OCI-LY7 (cell line): ENCODE data around the gene ALG8. TPM values are rescaled to one million over a fixed set of nuclear protein-coding genes. Genes with fewer than 3 reads are reported as not detected.

Experiments
- BruUV-seq: library from RNA; stranded (reverse); fragments of 400-500 nt; replicated peaks from 2 replicates; lab custom pipeline; 2021; lab: Mats Ljungman, UMichigan
- CTCF ChIA-PET: fragments of 300-600 bp; sonication (Branson Sonifier 250); formaldehyde crosslinking; loops from one replicate; lab custom pipeline; 2022; ENCODE audit warnings: antibody characterized with exemption; ENCODE audit not compliant: unreplicated experiment; lab: Charles Lee
- POLR2A ChIA-PET: fragments of 300-600 bp; sonication (Branson Sonifier 250); formaldehyde crosslinking; loops from one replicate; lab custom pipeline; 2022; ENCODE audit warnings: antibody characterized with exemption; lab: Charles Lee
- DNase-seq: peaks from one replicate; pipeline ENCODE4 v3.0.0-alpha.2; 2015; ENCODE audit warnings: low spot score
- H2AFZ ChIP-seq: fragments of 200-600 bp; sonication (generic), shearing (Covaris generic); 2 replicates; pipeline ENCODE4 v1.6.1; 2014; ENCODE audit warnings: mild to moderate bottlenecking, antibody characterized with exemption, low read length, moderate library complexity
- H3K27ac ChIP-seq: fragments of 200-600 bp; sonication (generic); 2 replicates; pipeline ENCODE4 v1.5.1; 2014; ENCODE audit warnings: mixed run types, low read depth, mild to moderate bottlenecking, moderate library complexity, low read length, inconsistent platforms; ENCODE audit not compliant: poor library complexity, severe bottlenecking
- H3K36me3 ChIP-seq: fragments of 200-600 bp; sonication (generic); 2 replicates; pipeline ENCODE4 v1.6.1; 2014; ENCODE audit warnings: mild to moderate bottlenecking, antibody characterized with exemption, low read length, moderate library complexity, mixed read lengths; ENCODE audit not compliant: insufficient read depth
- H3K4me1 ChIP-seq: fragments of 200-600 bp; sonication (generic); 2 replicates; pipeline ENCODE4 v1.5.1; 2014; ENCODE audit warnings: mild to moderate bottlenecking, low read length; ENCODE audit not compliant: insufficient read depth, poor library complexity, severe bottlenecking
- H3K4me2 ChIP-seq: fragments of 200-600 bp; sonication (generic); 2 replicates; pipeline ENCODE4 v1.6.1; 2014; ENCODE audit warnings: mild to moderate bottlenecking, low read length
- H3K4me3 ChIP-seq: fragments of 200-600 bp; sonication (generic); 2 replicates; pipeline ENCODE4 v1.5.1; 2014; ENCODE audit warnings: mild to moderate bottlenecking, low read depth, low read length; ENCODE audit not compliant: poor library complexity, severe bottlenecking
- H3K79me2 ChIP-seq: fragments of 200-600 bp; sonication (generic); 2 replicates; pipeline ENCODE4 v1.6.1; 2016; ENCODE audit warnings: low read depth, mild to moderate bottlenecking, low read length, moderate library complexity, mixed read lengths; ENCODE audit not compliant: insufficient read depth
- H3K9me2 ChIP-seq: fragments of 200-600 bp; sonication (generic); 2 replicates; pipeline ENCODE4 v1.6.1; 2016; ENCODE audit warnings: mild to moderate bottlenecking, low read length, mixed read lengths; ENCODE audit not compliant: insufficient read depth
- H3K9me3 ChIP-seq: fragments of 200-600 bp; sonication (generic); 2 replicates; pipeline ENCODE4 v1.6.1; 2014; ENCODE audit warnings: mild to moderate bottlenecking, mixed run types, low read length, mixed read lengths
- H4K20me1 ChIP-seq: fragments of 200-600 bp; sonication (generic); 2 replicates; pipeline ENCODE4 v1.6.1; 2014; ENCODE audit warnings: mild to moderate bottlenecking, antibody characterized with exemption, low read length, moderate library complexity, mixed read lengths; ENCODE audit not compliant: insufficient read depth
- EZH2phosphoT487 ChIP-seq: fragments of 200-600 bp; sonication (generic); IDR thresholded peaks from 2 replicates; pipeline ENCODE4 v1.6.1; 2018; ENCODE audit warnings: low read depth, borderline replicate concordance, mild to moderate bottlenecking, mixed run types, antibody characterized with exemption, low read length, moderate library complexity, mixed read lengths
- intact Hi-C: fragments of 100-400 bp; cut with micrococcal nuclease; formaldehyde crosslinking; loops from one replicate; pipeline ENCODE4 v1.10.0; 2022; ENCODE audit not compliant: unreplicated experiment
- total RNA-seq, 2 experiments: library from RNA; depleted of rRNA in 1 of 2; stranded (reverse); fragments of >200 nt in 1 of 2; shearing (Covaris generic) in 1 of 2; gene quantifications; 2 replicates each; pipeline ENCODE4 v1.2.3, GENCODE V29; 2014 to 2022
- TF ChIP-seq, protein P1 (sequence below): fragments of 200-600 bp; sonication (generic); conservative IDR thresholded peaks from 2 replicates; pipeline ENCODE4 v1.5.1; 2014; ENCODE audit warnings: mild to moderate bottlenecking, antibody characterized with exemption, low read length, moderate library complexity, mixed read lengths

Gene ALG8
- total RNA-seq, 2 experiments from 2014 or later: 42.5 to 66.1 TPM

DNA sequence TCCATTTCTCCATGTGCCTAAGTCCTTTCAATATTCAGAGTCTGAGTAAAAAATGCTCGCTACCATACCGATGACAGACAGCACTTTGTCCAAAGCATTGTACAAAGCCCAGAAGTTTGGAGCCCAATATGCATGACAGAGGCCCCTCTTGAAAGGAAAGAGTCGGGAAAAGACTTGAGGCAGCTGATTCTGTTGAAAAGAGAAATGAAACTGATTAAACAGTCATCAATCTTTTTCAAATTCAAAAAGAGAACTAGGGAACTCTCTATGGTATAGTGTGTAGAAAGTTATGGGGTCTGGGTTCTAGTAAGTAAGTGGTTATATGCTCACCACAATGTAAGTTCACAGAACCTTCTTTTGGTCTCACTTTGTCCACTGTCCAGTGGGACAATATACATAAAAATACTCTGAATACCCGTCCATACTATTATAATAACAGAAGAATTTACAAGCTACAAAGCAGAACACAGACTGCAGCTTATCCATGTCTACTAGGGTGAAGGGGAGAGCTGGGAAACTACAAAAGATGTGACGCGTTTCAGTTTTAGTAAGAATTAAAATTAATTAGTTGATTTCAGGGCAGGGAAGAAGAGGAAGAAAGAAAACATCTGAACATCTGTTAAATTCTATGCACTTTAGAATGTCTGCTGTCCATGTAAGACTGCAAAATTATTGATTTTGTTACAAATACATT lies 26.7 kb downstream of the ALG8 start:
- CTCF ChIA-PET: no interaction called here
- Histone ChIP-seq H3K9me3 (no peaks in the 10 kb centered on the region), H3K36me3 (peaks cover 67% of the 10 kb centered on the region), H3K4me1 (peaks cover 8% of the 10 kb centered on the region), H3K79me2 (no peaks in the 10 kb centered on the region), H3K4me3 (no peak overlapping the region), H3K4me2 (no peak overlapping the region), H3K9me2 (no peaks in the 10 kb centered on the region), H4K20me1 (no peaks in the 10 kb centered on the region), H2AFZ (no peak overlapping the region), H3K27ac (no peak overlapping the region)
- TF ChIP-seq, protein P1, sequence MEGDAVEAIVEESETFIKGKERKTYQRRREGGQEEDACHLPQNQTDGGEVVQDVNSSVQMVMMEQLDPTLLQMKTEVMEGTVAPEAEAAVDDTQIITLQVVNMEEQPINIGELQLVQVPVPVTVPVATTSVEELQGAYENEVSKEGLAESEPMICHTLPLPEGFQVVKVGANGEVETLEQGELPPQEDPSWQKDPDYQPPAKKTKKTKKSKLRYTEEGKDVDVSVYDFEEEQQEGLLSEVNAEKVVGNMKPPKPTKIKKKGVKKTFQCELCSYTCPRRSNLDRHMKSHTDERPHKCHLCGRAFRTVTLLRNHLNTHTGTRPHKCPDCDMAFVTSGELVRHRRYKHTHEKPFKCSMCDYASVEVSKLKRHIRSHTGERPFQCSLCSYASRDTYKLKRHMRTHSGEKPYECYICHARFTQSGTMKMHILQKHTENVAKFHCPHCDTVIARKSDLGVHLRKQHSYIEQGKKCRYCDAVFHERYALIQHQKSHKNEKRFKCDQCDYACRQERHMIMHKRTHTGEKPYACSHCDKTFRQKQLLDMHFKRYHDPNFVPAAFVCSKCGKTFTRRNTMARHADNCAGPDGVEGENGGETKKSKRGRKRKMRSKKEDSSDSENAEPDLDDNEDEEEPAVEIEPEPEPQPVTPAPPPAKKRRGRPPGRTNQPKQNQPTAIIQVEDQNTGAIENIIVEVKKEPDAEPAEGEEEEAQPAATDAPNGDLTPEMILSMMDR: no peak
- no peak for TF ChIP-seq EZH2phosphoT487
- intact Hi-C loops: no loop called here
- no peak for DNase-seq
- no TSS peak for BruUV-seq
- POLR2A ChIA-PET: interaction anchor here (0.7 kb wide), 1 partner anchor 161 kb away, joined by 3 read pairs; no protein-coding TSS in a partner anchor

DNA sequence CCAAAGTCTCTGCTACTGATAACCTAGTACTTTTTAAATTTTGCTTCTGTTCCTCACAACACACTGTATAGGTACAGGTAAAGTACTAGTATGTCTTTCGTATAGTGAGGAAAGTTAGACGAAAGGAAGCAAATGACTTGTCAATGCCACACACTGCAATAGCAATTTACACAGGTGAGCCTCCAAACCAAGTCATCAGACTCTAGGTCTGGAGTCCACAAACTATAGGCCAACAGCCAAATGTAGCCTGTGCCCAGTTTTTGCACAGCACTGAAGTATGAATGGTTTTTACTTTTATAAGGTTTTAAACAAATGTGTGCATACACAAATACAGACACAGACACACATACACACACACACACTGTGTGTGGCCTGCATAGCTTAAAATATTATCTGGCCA lies 28.1 kb downstream of the ALG8 start:
- Histone ChIP-seq H3K9me3 (no peaks in the 10 kb centered on the region), H3K4me3 (no peak overlapping the region), H4K20me1 (no peaks in the 10 kb centered on the region), H3K79me2 (no peaks in the 10 kb centered on the region), H3K4me2 (no peak overlapping the region), H3K36me3 (peaks cover 62% of the 10 kb centered on the region), H3K4me1 (peaks cover 8% of the 10 kb centered on the region), H2AFZ (no peak overlapping the region), H3K9me2 (no peaks in the 10 kb centered on the region), H3K27ac (no peak overlapping the region)
- ChIA-PET CTCF (no interaction called here), POLR2A (no interaction called here)
- BruUV-seq: no TSS peak
- no peak for DNase-seq
- no peak for TF ChIP-seq EZH2phosphoT487
- TF ChIP-seq, protein P1: no peak
- intact Hi-C loops: no loop called here

DNA sequence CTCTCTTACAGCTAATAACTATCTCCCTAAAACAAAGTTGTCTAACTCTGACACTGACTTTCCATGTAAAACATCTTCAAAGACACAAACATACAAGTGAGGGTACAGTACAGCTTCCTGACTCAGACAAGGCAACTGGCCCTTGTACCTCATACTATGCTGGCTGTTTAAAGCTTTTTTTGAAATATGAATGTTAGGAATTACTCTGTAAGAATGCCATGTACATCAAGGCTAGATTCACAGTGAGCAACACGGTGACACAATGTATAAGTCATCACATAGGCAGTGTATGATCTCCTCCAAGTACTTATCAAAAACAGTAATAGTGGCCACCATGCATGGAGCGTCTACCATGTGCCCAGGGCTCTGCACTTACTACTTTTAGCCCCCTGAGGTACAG lies 28.6 kb downstream of the ALG8 start:
- ChIA-PET CTCF (no interaction called here), POLR2A (no interaction called here)
- H3K4me1 ChIP-seq: peaks cover 8% of the 10 kb centered on the region
- no TSS peak for BruUV-seq
- no peak overlapping the region for H3K4me2 ChIP-seq
- no peak overlapping the region for H3K4me3 ChIP-seq
- intact Hi-C loops: no loop called here
- DNase-seq: no peak
- H2AFZ ChIP-seq: no peak overlapping the region
- no peak overlapping the region for H3K27ac ChIP-seq
- peaks cover 64% of the 10 kb centered on the region for H3K36me3 ChIP-seq
- no peaks in the 10 kb centered on the region for H3K79me2 ChIP-seq
- no peaks in the 10 kb centered on the region for H3K9me2 ChIP-seq
- H3K9me3 ChIP-seq: no peaks in the 10 kb centered on the region
- H4K20me1 ChIP-seq: no peaks in the 10 kb centered on the region
- TF ChIP-seq EZH2phosphoT487: no peak
- TF ChIP-seq, protein P1: no peak
